ENCODE results near the gene MCHR1.
"Not testable (repeated sequence)": the region's sequence is repeated elsewhere in the genome, so short reads cannot be mapped to it uniquely, and the experiment has no call there.

Gene MCHR1

GRCh38 chr22:40659166-40659565 is 20.1 kb upstream of the MCHR1 start:
- DNase-seq: peak; percentile 15

- DNase-seq: no peak
These were observed 18.6 kb upstream of the MCHR1 start for GRCh38 chr22:40660730-40661129.

GRCh38 chr22:40661671-40662070 is 17.6 kb upstream of the MCHR1 start:
- no peak for DNase-seq

DNA sequence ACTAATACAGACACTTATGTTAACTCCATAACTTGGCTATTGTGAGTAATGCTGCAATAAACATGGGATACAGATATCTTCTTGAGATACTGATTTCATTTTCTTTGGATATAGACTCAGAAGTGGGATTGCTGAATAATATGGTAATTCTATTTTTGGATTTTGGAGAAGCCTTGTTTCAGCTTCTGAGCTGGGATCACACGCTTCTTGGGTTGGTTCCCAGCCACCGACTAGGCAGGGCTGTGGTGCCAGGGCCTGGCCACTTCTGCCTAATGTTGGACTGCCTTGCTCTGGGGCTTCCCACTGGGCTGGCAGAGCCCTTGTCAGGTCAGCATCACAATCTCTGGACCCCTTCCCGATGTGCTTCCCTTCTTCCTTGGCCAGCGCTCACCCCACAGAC is 14.0 kb upstream of the MCHR1 start:
- DNase-seq: no peak

- DNase-seq: no peak
These were observed 13.0 kb upstream of the MCHR1 start for GRCh38 chr22:40666151-40666848.

DNA sequence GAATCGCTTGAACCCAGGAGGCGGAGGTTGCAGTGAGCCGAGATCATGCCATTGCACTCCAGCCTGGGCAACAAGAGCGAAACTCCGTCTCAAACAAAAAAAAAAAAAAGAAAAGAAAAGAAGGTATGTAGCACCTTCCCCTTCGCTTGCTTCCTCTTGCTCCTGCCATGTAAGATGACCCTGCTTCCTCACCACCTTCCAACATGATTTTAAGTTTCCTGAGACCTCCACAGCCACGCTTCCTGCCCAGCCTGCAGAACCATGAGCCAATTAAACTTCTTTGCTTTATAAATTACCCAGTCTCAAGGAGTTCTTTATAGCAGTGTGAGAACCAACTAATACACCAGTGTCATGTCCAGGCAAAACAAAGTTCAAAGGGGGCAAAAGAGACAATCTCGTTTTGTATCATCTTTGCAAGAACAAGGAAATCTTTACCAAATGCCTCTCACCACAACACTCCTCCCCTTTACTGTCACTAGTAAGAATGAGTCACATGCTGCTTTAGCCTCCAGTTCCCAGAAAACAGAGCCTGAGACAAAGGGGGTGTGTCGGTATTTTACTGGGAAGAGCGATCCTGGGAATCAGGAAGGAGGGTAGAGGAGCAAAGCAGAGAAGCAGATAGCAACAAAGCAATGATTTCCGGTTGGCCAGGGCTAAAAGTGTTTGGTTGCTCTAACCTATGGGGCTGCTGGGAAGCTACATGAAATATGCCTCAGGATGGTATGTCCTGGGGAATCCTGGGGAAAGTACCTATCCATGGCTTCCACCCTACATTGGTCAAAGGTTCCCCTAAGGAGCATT is 10.5 kb upstream of the MCHR1 start:
- no peak for DNase-seq

GRCh38 chr22:40670058-40670457 is 9.2 kb upstream of the MCHR1 start:
- no peak for DNase-seq

DNA sequence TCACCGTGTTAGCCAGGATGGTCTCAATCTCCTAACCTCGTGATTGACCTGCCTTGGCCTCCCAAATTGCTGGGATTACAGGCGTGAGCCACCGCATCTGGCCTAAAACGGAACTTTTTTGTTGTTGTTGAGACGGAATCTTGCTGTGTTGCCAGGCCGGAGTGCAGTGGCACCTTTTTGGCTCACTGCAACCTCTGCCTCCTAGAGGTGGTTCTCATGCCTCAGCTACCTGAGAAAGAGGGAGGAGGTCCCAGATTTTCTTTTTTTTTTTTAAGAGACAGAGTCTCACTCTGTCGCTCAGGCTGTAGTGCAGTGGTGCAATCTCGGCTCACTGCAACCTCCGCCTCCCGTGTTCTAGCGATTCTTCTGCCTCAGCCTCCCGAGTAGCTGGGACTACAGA is 7.9 kb upstream of the MCHR1 start:
- no peak for DNase-seq

DNA sequence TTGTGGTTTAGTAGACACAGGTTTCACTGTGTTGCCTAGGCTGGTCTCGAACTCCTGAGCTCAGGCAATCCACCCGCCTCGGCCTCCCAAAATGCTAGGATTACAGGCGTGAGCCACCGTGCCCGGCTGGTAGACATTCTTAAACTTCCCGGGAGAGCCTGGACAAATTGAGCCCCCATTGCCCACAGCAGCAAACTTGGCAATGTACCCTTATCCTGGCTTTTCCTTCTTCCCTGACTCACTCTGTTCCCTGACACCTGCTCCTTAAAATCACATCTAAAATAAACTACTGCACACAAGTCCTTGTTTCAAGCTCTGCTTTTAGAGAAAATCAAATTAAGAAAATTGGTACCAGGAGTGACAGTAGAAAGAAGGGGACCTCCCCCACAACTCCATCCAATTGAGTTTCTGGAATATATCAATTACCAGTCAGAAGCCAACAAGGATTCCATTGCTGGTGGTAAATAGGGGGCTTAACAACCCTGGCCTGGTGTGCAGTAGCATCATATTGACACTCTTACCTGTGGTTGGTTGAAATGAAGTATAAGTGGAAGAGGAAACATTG is 7.4 kb upstream of the MCHR1 start:
- no peak for DNase-seq

GRCh38 chr22:40673017-40673416 is 6.3 kb upstream of the MCHR1 start:
- DNase-seq: no peak

GRCh38 chr22:40674274-40674673 is 5.0 kb upstream of the MCHR1 start:
- DNase-seq: no peak

- not testable (repeated sequence) for DNase-seq
These were observed 3.1 kb upstream of the MCHR1 start for GRCh38 chr22:40676166-40676565.

GRCh38 chr22:40676644-40677043 is 2.6 kb upstream of the MCHR1 start:
- DNase-seq: no peak

- DNase-seq: no peak
These were observed 613 bp upstream of the MCHR1 start for GRCh38 chr22:40678493-40679248.

DNA sequence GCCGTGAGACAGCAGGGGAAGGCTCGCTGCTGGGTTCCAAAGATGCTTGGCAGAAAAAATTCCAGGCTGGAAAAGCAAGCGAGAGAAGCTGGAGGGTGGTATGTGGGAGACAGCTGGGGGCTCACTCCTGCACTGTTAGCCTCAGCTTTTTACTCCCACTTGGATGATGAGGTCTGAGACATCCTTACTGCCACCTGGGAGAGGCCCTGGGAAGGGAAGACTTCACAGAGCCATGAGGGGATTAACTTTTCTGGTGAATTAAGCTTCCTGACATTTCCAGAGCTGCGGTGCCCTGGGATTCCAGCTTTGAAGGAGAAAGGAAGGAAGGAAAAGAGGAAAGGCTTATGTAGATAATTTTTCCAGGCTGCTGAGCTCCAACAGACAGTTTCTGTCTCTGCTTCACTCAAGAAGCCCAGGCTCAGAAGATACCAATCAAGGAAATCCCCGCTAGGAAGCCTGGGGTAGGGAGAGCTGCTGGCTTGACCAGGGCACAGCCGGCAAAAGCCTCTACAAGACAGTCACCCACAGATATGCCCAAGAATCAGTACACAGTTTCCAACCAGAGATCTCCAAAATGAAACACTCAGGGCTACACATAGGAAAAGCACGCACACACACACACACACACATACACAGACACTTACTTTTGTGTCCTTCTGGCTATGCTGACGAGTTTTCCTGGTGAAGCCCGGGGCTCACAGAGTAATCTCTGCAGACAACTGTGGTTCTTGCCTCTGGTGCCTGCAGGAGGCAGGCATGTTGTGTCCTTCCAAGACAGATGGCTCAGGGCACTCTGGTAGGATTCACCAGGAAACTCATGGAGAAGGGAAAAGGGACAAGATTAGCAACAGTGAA is 907 bp downstream of the MCHR1 start:
- DNase-seq: no peak

- DNase-seq: no peak
These were observed 1.5 kb downstream of the MCHR1 start for GRCh38 chr22:40680819-40681183.

DNA sequence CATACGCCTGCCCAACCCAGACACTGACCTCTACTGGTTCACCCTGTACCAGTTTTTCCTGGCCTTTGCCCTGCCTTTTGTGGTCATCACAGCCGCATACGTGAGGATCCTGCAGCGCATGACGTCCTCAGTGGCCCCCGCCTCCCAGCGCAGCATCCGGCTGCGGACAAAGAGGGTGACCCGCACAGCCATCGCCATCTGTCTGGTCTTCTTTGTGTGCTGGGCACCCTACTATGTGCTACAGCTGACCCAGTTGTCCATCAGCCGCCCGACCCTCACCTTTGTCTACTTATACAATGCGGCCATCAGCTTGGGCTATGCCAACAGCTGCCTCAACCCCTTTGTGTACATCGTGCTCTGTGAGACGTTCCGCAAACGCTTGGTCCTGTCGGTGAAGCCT is 2.2 kb downstream of the MCHR1 start:
- no peak for DNase-seq

- DNase-seq: no peak
These were observed 5.4 kb downstream of the MCHR1 start for GRCh38 chr22:40684728-40685127.

DNA sequence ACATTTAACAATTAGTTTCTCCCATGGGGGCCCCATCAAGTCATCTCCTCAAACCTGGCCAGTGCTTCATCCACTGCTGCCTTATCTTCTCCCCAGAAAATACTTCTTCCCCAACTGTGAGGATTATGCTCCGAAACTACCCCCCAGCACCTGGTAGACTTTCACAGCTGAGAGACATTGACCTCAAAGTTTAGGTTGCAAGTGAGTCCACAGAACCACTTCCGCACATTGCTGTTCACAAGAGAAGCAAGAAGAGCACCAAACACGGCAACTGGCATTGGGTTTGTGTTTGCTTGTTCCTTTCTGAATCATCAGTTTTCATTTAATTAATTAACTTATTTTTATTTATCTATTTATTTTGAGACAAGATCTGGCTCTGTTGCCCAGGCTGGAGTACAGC is 6.1 kb downstream of the MCHR1 start:
- no peak for DNase-seq

GRCh38 chr22:40687706-40688105 is 8.4 kb downstream of the MCHR1 start:
- DNase-seq: no peak

DNA sequence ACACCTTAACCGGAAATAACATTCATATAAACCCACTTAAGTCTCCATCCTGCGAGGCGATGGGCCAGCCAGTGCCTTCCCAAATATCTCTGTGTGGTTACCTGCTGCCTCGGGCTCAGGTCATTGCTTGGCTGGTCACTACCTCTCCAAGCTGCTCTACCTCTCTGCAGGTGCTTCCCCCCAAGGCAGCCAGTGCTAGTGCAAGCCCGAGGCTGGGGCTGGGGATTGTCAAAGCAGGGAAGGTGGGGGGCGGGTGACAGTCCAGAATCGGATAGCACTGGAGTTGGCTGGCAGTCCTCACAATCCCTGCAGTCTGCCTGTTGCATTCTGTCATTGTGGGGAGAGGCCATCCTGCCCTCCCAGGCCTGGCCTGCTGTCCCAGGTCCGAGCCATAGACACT is 11.1 kb downstream of the MCHR1 start:
- no peak for DNase-seq

DNA sequence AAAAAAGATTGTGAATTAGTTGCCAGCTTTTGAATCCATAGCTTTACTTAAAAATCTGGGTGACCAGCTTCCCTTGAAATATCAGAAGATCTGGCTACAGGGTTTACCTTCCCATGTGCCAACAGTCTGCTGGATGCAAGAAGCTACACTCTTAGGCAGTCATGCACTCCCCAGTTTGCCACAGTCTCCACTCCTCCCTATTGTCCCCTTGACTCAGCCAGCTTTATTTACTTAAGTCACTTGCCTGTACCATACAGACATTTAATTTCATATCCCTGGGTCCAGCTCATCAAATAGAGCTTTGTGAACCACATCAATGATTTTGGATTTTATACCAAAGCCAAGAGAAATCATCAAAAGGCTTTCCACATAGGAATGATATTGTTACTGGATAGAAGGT is 12.2 kb downstream of the MCHR1 start:
- no peak for DNase-seq

DNA sequence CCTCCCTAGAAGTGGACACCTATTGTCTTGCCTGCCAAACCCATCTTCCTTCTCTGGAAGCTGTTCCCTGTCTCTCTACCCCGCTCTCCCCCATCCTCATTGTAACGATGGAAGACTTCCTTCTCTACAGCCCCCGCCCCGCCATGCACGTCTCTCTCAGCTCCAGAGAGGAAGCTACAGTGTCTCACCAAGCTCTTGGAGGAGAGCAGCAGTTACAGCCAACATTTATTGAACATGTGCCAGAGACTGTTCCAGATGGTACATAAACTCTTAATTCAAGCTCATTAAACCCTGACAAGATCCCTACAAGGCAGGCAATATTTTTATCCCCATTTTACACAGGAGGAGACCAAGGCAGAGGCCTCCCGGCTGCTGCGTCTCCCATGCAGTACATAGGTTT is 15.1 kb downstream of the MCHR1 start:
- peak; percentile 4 for DNase-seq
